Myocyte (in vitro differentiated cells): ENCODE results near the gene LRRIQ3. TPM values are rescaled to one million over a fixed set of nuclear protein-coding genes. Genes with fewer than 3 reads are reported as not detected.

Experiments
- total RNA-seq: library from RNA; depleted of rRNA; stranded (reverse); fragments of >200 nt; gene quantifications from 2 replicates; pipeline ENCODE4 v1.2.3, GENCODE V29; 2014

Gene LRRIQ3
- total RNA-seq, 1 donor from 2014 or later, result 1.6 TPM

Other genes starting within 250 kb of the LRRIQ3 start
- gene FPGT, start 66 bp upstream of the LRRIQ3 start, total RNA-seq, result 8.0 and 9.4 TPM in 2 replicates
- 0.57 and 0.70 TPM in 2 replicates for gene TNNI3K, start 37.2 kb upstream of the LRRIQ3 start, total RNA-seq